GM23338 (cell line): ENCODE data around the gene NPEPL1. TPM values are rescaled to one million over a fixed set of nuclear protein-coding genes. Genes with fewer than 3 reads are reported as not detected.

Experiments used
- CREB1 ChIP-seq: fragments of 250-450 bp; sonication (Bioruptor Pico); IDR thresholded peaks from 2 replicates; pipeline ENCODE4 v1.5.0; 2020; ENCODE audit warnings: low read depth, mild to moderate bottlenecking, moderate library complexity
- EZH2 ChIP-seq: fragments of 200-600 bp; sonication (generic); IDR thresholded peaks from one replicate; pipeline ENCODE4 v1.8.0; 2017; ENCODE audit warnings: antibody characterized with exemption, mild to moderate bottlenecking, low read depth; ENCODE audit not compliant: unreplicated experiment
- EZH2phosphoT487 ChIP-seq: fragments of 200-600 bp; sonication (generic); IDR thresholded peaks from one replicate; pipeline ENCODE4 v1.8.1; 2018; ENCODE audit warnings: antibody characterized with exemption; ENCODE audit not compliant: unreplicated experiment
- JUNB ChIP-seq: IDR thresholded peaks from one replicate; pipeline ENCODE4 v1.6.1; 2016; ENCODE audit warnings: antibody characterized with exemption; ENCODE audit not compliant: unreplicated experiment
- NANOG ChIP-seq: IDR thresholded peaks from 2 replicates; pipeline ENCODE4 v1.6.1; 2016; ENCODE audit warnings: antibody characterized with exemption, borderline replicate concordance
- POLR2AphosphoS5 ChIP-seq: IDR thresholded peaks from 2 replicates; pipeline ENCODE4 v1.6.1; 2016; ENCODE audit warnings: antibody characterized with exemption, low read depth
- STAT1 ChIP-seq: IDR thresholded peaks from one replicate; pipeline ENCODE4 v1.6.1; 2016; ENCODE audit warnings: antibody characterized with exemption; ENCODE audit not compliant: unreplicated experiment
- ZNF114 ChIP-seq: fragments of 250-450 bp; sonication (Bioruptor Pico); IDR thresholded peaks from 2 replicates; pipeline ENCODE4 v1.5.0; 2020; ENCODE audit warnings: mild to moderate bottlenecking, moderate library complexity
- ZNF331 ChIP-seq: fragments of 250-450 bp; sonication (Bioruptor Pico); IDR thresholded peaks from 2 replicates; pipeline ENCODE4 v1.5.0; 2020; ENCODE audit warnings: low read depth, mild to moderate bottlenecking, moderate library complexity
- polyA plus RNA-seq: library from polyadenylated mRNA; unstranded; fragments of >200 nt; fragmentation: Nextera tagmentation; extraction: Ambion mirVana; gene quantifications from 2 replicates; pipeline ENCODE4 v1.2.1, GENCODE V29; 2016
- total RNA-seq: library from RNA; depleted of rRNA; stranded (reverse); fragments of >200 nt; shearing (Covaris generic); gene quantifications from 2 replicates; pipeline ENCODE4 v1.2.3, GENCODE V29; 2014
- TF ChIP-seq, protein P1 (sequence below): fragments of 250-450 bp; sonication (Bioruptor Pico); IDR thresholded peaks from 2 replicates; pipeline ENCODE4 v1.5.0; 2020; ENCODE audit warnings: mild to moderate bottlenecking, moderate library complexity
- TF ChIP-seq, protein P2 (sequence below): IDR thresholded peaks from 2 replicates; pipeline ENCODE4 v1.6.1; 2016; ENCODE audit warnings: antibody characterized with exemption

Gene NPEPL1
- total and polyA plus RNA-seq, 2 experiments from 2014 or later: 23.5 to 30.0 TPM

DNA sequence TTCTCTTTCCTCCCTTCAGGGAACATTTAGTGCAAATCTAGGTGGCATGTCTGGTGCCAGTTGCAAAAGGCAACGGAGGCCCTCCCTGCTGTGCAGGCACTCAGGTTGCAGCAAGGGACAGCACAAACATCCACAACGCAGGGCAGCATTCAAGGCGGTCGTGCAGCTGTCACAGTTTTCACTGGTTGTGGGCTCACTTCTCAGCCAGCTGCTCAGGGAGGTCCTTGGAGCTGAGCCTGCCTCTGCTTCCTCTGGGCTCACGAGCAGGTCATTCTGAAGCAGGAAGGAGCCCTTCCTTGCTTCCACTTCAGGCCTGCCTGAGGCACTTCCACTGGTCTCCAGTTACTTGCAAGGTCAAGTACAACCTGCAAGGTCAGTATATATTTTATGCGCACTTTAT, 3.8 kb upstream of the NPEPL1 start (continued):
- TF ChIP-seq, protein P1, sequence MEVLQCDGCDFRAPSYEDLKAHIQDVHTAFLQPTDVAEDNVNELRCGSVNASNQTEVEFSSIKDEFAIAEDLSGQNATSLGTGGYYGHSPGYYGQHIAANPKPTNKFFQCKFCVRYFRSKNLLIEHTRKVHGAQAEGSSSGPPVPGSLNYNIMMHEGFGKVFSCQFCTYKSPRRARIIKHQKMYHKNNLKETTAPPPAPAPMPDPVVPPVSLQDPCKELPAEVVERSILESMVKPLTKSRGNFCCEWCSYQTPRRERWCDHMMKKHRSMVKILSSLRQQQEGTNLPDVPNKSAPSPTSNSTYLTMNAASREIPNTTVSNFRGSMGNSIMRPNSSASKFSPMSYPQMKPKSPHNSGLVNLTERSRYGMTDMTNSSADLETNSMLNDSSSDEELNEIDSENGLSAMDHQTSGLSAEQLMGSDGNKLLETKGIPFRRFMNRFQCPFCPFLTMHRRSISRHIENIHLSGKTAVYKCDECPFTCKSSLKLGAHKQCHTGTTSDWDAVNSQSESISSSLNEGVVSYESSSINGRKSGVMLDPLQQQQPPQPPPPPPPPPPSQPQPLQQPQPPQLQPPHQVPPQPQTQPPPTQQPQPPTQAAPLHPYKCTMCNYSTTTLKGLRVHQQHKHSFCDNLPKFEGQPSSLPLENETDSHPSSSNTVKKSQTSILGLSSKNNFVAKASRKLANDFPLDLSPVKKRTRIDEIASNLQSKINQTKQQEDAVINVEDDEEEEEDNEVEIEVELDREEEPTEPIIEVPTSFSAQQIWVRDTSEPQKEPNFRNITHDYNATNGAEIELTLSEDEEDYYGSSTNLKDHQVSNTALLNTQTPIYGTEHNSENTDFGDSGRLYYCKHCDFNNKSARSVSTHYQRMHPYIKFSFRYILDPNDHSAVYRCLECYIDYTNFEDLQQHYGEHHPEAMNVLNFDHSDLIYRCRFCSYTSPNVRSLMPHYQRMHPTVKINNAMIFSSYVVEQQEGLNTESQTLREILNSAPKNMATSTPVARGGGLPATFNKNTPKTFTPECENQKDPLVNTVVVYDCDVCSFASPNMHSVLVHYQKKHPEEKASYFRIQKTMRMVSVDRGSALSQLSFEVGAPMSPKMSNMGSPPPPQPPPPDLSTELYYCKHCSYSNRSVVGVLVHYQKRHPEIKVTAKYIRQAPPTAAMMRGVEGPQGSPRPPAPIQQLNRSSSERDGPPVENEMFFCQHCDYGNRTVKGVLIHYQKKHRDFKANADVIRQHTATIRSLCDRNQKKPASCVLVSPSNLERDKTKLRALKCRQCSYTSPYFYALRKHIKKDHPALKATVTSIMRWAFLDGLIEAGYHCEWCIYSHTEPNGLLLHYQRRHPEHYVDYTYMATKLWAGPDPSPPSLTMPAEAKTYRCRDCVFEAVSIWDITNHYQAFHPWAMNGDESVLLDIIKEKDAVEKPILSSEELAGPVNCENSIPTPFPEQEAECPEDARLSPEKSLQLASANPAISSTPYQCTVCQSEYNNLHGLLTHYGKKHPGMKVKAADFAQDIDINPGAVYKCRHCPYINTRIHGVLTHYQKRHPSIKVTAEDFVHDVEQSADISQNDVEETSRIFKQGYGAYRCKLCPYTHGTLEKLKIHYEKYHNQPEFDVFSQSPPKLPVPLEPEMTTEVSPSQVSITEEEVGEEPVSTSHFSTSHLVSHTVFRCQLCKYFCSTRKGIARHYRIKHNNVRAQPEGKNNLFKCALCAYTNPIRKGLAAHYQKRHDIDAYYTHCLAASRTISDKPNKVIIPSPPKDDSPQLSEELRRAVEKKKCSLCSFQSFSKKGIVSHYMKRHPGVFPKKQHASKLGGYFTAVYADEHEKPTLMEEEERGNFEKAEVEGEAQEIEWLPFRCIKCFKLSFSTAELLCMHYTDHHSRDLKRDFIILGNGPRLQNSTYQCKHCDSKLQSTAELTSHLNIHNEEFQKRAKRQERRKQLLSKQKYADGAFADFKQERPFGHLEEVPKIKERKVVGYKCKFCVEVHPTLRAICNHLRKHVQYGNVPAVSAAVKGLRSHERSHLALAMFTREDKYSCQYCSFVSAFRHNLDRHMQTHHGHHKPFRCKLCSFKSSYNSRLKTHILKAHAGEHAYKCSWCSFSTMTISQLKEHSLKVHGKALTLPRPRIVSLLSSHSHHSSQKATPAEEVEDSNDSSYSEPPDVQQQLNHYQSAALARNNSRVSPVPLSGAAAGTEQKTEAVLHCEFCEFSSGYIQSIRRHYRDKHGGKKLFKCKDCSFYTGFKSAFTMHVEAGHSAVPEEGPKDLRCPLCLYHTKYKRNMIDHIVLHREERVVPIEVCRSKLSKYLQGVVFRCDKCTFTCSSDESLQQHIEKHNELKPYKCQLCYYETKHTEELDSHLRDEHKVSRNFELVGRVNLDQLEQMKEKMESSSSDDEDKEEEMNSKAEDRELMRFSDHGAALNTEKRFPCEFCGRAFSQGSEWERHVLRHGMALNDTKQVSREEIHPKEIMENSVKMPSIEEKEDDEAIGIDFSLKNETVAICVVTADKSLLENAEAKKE (CRISPR knock-in tag): no peak
- TF ChIP-seq CREB1 (CRISPR knock-in tag) (no peak), POLR2AphosphoS5 (no peak), EZH2phosphoT487 (no peak), NANOG (no peak), EZH2 (no peak), JUNB (no peak), ZNF114 (no peak), STAT1 (no peak), ZNF331 (CRISPR knock-in tag) (no peak)
- TF ChIP-seq, protein P2, sequence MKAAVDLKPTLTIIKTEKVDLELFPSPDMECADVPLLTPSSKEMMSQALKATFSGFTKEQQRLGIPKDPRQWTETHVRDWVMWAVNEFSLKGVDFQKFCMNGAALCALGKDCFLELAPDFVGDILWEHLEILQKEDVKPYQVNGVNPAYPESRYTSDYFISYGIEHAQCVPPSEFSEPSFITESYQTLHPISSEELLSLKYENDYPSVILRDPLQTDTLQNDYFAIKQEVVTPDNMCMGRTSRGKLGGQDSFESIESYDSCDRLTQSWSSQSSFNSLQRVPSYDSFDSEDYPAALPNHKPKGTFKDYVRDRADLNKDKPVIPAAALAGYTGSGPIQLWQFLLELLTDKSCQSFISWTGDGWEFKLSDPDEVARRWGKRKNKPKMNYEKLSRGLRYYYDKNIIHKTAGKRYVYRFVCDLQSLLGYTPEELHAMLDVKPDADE: no peak
